ENCODE data around the gene TNS3. TPM values are rescaled to one million over a fixed set of nuclear protein-coding genes. Genes with fewer than 3 reads are reported as not detected.

The TNS3 gene
- polyA plus RNA-seq, 1 of the 3 experiments (the other 2 are of a cell fraction) = 72.3 TPM

- TF ChIP-seq RXRA (IDR thresholded peaks at IDR 0.05; ENCODE audit: borderline replicate concordance, low read depth) (no peak), ZBTB33 (IDR thresholded peaks at IDR 0.05; ENCODE audit: borderline replicate concordance, low read depth) (no peak), SMC3 (IDR thresholded peaks at IDR 0.05; ENCODE audit: low read depth, low read length) (no peak), GABPA (IDR thresholded peaks at IDR 0.05; ENCODE audit: low read depth) (no peak), EP300 (IDR thresholded peaks at IDR 0.05; ENCODE audit: borderline replicate concordance in 1 of 2, low read depth in 1 of 2, low read length in 1 of 2) (no peak), YY1 (IDR thresholded peaks at IDR 0.05; ENCODE audit: low read depth) (no peak)
- Histone ChIP-seq H3K9ac (no peak overlapping the region), H3K4me2 (no peak overlapping the region), H3K4me1 (ENCODE audit: control insufficient read depth in 1 of 2, insufficient read depth in 2 of 2, low read depth in 1 of 2, low read length in 1 of 2) (peaks cover 11 to 27% of the 10 kb centered on the region in 2 experiments; a peak in 3 of 4 replicates), H3K27me3 (ENCODE audit: insufficient read depth) (no peaks in the 10 kb centered on the region), H3K9me2 (no peaks in the 10 kb centered on the region), H3K9me3 (no peaks in the 10 kb centered on the region), H3K36me3 (replicated peaks in 1 of 2; ENCODE audit: control insufficient read depth in 1 of 2, insufficient read depth in 2 of 2, low read length in 1 of 2) (peaks cover 0 to 57% of the 10 kb centered on the region in 2 experiments), H3F3A (replicated peaks; ENCODE audit: insufficient read depth) (peaks cover 16% of the 10 kb centered on the region), H3K79me2 (ENCODE audit: insufficient read depth) (peaks cover 20% of the 10 kb centered on the region; the same call in 1 of the 2 replicates), H3K4me3 (ENCODE audit: low read depth in 2 of 2, low read length in 1 of 2) (no peak overlapping the region), H2AFZ (ENCODE audit: low read depth) (no peak overlapping the region), H4K20me1 (ENCODE audit: insufficient read depth) (peaks cover 18% of the 10 kb centered on the region; the same call in 1 of the 2 replicates), H3K27ac (ENCODE audit: low read depth in 2 of 2, low read length in 1 of 2) (no peak overlapping the region)
- ChIA-PET POLR2A (no interaction called here), CTCF (interaction anchor here (0.8 to 1.1 kb wide), 2 partner anchors 74 to 1588 kb away, joined by 3 to 4 read pairs; no protein-coding TSS in a partner anchor)
- DNase-seq = no peak
- WGBS (ENCODE audit: low lambda C conversion rate) = 90% methylated on average over 5 of the region's 5 CpGs
Observed at GRCh38 chr7:47510192-47510591, 71.7 kb downstream of the TNS3 start.

GRCh38 chr7:47509571-47509970, 72.3 kb downstream of the TNS3 start:
- no peak for DNase-seq
- peaks cover under 1 to 64% of the 10 kb centered on the region in 2 experiments for H3K36me3 ChIP-seq (replicated peaks in 1 of 2; ENCODE audit: control insufficient read depth in 1 of 2, insufficient read depth in 2 of 2, low read length in 1 of 2)
- H3K27ac ChIP-seq (ENCODE audit: low read depth in 2 of 2, low read length in 1 of 2) = no peak overlapping the region
- H3K4me2 ChIP-seq = no peak overlapping the region
- POLR2A ChIA-PET = no interaction called here
- peaks cover 16% of the 10 kb centered on the region; the same call in 1 of the 2 replicates for H4K20me1 ChIP-seq (ENCODE audit: insufficient read depth)
- CTCF ChIA-PET = interaction anchor here (0.8 to 1.7 kb wide), 3 partner anchors 16 to 1587 kb away, joined by 3 to 5 read pairs (median 4); no protein-coding TSS in a partner anchor
- H3K27me3 ChIP-seq (ENCODE audit: insufficient read depth) = no peaks in the 10 kb centered on the region
- H3K9me3 ChIP-seq = no peaks in the 10 kb centered on the region
- no peak overlapping the region for H3K9ac ChIP-seq
- no peak for TF ChIP-seq TCF12 (IDR thresholded peaks at IDR 0.05)
- no peak for TF ChIP-seq RXRA (IDR thresholded peaks at IDR 0.05; ENCODE audit: borderline replicate concordance, low read depth)
- no peak for TF ChIP-seq YY1 (IDR thresholded peaks at IDR 0.05; ENCODE audit: low read depth)
- no peak for TF ChIP-seq MEF2A (IDR thresholded peaks at IDR 0.05; ENCODE audit: borderline replicate concordance, low read depth)
- no peak for TF ChIP-seq EZH2phosphoT487 (IDR thresholded peaks at IDR 0.05; ENCODE audit: borderline replicate concordance, low read depth)
- no peak for TF ChIP-seq USF2 (IDR thresholded peaks at IDR 0.05; ENCODE audit: borderline replicate concordance, low read depth, low read length)
- no peak for TF ChIP-seq NFIC (IDR thresholded peaks at IDR 0.05; ENCODE audit: borderline replicate concordance)
- TF ChIP-seq NRF1 (IDR thresholded peaks at IDR 0.05; ENCODE audit: low read depth, low read length) = no peak
- no peak for TF ChIP-seq TAF1 (IDR thresholded peaks at IDR 0.05; ENCODE audit: borderline replicate concordance, low read depth, low read length)
- TF ChIP-seq FOSL2 (IDR thresholded peaks at IDR 0.05; ENCODE audit: borderline replicate concordance, low read depth) = no peak
- TF ChIP-seq GATA2 (CRISPR knock-in tag; IDR thresholded peaks at IDR 0.05) = no peak
- TF ChIP-seq RCOR1 (IDR thresholded peaks at IDR 0.05; ENCODE audit: low read length) = no peak
- TF ChIP-seq MXI1 (IDR thresholded peaks at IDR 0.05; ENCODE audit: low read depth, low read length) = no peak
- H3F3A ChIP-seq (replicated peaks; ENCODE audit: insufficient read depth) = peaks cover 12% of the 10 kb centered on the region
- no peaks in the 10 kb centered on the region for H3K9me2 ChIP-seq
- peaks cover 13% of the 10 kb centered on the region; the same call in 1 of the 2 replicates for H3K79me2 ChIP-seq (ENCODE audit: insufficient read depth)
- WGBS (ENCODE audit: low lambda C conversion rate) = 96% methylated on average over 7 of the region's 7 CpGs
- H2AFZ ChIP-seq (ENCODE audit: low read depth) = no peak overlapping the region
- no peak overlapping the region for H3K4me3 ChIP-seq (ENCODE audit: low read depth in 2 of 2, low read length in 1 of 2)
- peaks cover 11 to 27% of the 10 kb centered on the region in 2 experiments; a peak in 3 of 4 replicates for H3K4me1 ChIP-seq (ENCODE audit: control insufficient read depth in 1 of 2, insufficient read depth in 2 of 2, low read depth in 1 of 2, low read length in 1 of 2)

All from SK-N-SH (cell line).